HG03139 (cell line): ENCODE results near the gene STARD5.
"Not testable (repeated sequence)": the region's sequence is repeated elsewhere in the genome, so short reads cannot be mapped to it uniquely, and the experiment has no call there.

Experiments
- ATAC-seq: cut with Tn5 transposase; IDR thresholded peaks from one replicate; pipeline ENCODE4 v1.9.1; 2021; ENCODE audit not compliant: unreplicated experiment

The STARD5 gene

DNA sequence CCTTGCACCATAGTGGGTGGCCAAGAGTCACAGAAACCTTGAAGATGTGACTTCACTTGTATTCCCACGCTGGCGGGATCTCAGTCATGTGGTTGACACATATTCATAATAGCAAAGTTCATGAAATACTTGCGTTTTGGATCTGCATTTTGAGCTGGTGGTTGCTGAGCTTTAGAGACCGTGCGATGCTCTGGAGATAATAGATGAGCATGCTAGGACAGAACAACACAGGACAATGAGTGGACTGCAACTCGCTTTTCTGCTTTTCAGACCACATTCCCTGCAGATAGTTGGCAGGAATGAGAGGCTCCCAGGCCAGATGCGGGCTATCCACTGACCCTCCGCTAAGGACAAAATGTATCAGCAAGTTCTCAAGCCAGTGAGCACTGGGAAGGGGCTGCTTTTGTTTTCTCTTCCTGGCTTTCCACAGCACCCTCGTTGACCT is 13.8 kb upstream of the STARD5 start:
- no peak for ATAC-seq

DNA sequence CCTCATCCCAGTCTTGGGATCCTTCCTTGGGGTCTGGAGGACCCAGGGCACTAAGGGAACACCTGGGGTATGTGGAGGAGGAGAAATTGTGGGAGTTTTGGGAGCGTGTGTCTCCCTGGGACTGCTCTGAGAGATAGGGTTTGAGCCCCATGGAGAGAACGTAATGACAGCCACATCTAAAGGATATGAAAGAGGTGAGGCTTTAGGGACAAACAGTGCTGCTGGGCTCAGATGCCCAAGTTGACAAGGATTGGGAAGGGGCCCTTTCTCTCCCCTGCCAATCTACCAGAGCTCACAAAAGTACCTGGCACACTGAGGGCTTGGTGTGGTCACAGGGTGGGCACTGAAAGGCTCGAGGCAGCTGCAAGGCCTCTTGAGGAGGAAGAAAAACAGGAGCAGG is 13.3 kb upstream of the STARD5 start:
- ATAC-seq, result no peak

DNA sequence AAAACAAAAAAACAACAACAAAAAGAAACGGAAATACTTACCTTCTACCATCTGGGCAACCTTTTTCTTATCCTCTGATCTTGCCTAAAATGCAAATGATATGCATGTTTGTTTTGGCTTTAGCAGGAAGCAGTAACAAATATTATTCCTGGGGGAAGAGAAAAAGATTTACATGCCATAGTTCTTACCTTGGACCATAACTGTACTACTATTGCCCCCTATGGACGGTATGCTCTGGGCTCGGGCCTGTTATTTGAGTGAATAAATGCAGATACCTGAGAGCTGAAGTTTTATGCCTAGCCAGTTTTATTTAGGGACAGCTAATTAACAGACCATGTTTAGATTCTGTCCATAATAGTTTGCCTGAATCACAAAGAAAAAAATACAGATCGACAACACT is 12.6 kb upstream of the STARD5 start:
- ATAC-seq, result no peak

DNA sequence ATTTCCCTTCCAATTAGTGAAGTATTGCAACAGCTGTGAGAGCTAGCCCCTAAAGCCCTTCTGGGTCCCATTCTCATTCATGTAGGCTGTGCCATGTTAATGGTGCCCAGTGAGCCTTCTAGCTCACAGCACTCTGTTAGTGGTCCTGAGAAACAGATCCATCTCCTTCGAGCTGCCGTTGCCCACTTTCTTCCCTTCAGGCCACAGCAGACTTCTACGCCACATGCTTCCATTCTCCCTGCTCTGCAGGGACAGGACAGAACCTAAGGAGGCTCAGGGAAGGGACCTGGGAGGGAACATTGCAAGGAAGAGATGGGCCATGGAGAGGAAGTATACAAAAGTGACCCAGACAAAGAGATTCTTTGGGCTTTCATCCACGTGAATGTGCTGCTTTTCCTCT is 11.7 kb upstream of the STARD5 start:
- ATAC-seq, result no peak

DNA sequence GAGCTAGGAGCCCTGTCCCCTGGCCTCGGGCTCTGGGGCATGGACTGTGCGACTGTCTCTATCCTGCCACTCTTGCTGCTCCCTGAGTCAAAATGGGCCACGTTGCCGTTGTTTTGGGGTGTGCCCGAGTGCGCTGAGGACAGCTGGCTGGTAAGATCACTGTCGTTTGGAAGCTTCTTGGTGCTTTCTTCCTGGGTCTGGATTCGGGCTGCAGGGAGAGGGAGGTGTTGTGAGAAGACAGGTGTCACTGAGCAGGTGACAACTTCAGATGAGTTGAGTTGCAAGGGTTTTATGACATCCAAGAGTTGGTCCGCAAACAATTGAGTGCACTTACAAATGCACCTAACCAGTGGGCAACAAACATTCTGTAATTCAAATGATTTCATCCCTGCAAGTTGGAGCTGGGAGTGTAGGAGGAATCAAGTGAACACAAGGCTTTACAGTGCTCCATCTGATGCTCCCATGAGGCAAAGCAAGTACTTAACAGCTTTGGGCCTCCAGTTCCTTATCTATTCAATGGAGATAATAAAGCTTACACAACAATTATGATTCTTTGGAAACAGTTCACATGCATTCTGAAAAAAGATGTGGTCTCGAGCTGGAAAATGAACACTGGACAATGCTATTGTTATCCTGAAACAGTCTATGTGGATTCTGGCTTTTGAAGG is 11.0 kb upstream of the STARD5 start:
- no peak for ATAC-seq

DNA sequence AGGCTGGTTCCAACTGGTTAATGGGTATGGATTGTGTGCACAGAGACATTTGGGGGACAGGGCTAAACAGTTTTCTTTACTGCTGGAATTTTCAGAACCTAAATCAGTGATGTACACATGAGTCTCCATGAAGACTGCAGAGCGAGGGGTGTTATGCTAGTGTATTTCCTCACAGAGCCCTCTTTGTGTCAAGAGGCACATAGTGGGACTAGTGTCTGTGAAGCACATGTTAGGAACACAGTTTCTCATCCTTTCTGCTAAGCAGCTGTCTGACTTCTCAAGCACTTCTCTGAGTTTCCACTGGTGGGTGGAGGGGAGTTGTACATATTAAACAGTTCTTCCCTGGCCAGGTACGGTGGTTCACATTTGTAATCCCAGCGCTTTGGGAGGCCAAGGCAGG is 9.4 kb upstream of the STARD5 start:
- no peak for ATAC-seq

DNA sequence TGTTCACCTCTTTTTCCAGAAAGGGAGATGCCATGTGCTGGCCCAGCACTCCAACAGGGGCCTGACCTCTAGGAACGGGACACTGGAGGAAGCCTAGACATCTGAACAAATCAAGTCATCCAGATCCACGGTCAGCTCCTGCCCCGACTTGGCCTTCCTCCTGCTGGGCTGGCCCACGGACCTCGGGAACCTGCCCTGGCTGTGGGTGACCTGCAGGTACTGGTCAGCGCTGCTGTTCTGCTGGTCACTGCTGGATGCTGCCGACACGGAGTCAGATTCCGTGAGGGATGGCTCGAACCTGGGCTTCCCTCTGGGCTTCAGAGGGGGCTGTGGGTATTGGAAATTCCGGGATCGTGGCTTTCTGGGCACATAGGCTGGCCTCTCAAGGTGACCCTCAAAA is 8.4 kb upstream of the STARD5 start:
- no peak for ATAC-seq

DNA sequence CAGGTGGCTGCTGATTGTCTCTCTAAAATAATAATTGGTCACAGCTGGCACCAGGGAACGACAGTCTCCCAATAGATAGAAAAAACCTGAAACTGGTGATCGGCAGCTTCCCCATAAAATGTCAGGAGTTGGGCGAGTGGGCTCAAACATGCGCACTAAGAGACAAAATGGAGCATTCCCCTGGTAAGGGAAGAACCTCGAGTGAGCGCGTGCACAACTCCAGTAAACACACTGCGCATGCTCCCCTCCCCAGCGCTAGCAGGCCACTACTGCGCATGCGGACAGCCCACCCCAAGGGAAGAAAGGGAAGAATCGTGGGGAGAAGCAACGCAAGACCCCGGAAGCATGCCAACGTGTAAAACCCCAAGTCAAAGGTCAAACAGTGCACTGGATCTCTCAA is 7.7 kb upstream of the STARD5 start:
- no peak for ATAC-seq

DNA sequence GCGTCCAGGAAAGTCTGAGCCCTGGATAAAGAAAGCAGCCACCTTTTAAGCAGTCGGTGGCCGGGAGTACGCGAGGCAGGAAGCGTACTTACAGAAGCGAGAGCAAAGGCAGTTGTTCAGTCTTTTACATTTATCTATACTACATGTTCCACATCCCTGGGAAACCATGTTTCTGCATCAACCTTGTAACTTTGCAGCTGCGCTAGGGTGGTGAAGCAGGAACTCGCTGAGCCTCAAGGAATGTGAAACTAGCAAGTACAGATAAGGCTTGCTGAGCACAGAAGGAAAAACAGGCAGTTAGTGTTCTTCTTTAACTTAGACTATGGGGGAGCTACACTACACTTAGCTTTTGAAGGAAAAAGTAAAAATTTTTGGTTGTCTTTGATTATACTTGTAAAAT is 7.2 kb upstream of the STARD5 start:
- ATAC-seq, result not testable (repeated sequence)

DNA sequence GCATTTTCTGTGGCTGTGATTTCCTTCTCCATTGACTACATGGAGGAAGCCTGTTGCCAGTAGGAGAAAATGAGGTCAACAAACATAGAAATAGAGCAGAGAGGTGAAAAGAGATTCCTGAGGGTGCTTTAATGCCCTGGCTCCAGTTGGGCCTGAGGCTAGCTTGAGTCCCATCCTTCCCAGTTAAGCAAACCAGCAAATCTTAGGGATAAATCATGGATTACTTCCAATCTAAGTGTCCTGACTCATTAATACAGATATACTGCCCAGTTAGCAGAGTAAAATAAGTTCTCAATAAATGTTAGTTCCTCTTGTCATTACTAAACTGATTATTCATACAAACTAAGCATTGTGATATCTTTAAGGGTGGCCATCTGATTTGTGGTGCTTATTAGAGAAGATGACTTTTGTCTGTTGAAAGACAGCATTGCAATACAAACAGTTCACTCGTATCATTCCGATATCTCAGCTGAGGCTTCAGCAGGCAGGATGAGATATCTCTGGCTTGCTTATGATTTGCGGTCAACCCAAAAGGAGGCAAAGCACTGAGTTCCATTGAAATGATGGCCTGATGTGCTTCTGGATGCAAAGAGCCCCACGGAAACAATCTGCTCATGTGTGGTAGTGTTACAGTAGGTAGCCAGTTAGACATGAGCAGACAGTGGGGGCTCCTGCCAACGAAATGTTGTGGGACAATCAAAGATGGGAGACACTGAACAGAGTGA is 6.6 kb upstream of the STARD5 start:
- no peak for ATAC-seq

DNA sequence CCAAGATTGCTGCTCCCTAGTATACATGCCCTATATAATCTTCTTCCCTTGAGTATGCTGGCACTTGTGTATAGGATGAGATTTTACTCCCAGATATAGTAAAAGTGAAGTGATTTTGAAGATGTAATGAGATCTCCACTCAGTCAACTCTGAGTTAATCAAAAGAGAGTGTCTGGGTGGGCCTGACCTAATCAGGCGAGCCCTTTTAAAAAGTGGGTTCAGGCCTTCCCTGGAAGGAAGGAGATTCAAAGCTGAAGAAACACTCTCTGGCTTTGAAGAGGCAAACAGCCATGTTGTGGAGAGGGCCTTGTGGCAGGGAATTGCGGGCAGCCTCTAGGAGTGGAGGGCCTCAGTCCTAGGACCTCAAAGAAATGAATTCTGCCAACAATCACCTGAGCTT is 5.5 kb upstream of the STARD5 start:
- ATAC-seq, result no peak

DNA sequence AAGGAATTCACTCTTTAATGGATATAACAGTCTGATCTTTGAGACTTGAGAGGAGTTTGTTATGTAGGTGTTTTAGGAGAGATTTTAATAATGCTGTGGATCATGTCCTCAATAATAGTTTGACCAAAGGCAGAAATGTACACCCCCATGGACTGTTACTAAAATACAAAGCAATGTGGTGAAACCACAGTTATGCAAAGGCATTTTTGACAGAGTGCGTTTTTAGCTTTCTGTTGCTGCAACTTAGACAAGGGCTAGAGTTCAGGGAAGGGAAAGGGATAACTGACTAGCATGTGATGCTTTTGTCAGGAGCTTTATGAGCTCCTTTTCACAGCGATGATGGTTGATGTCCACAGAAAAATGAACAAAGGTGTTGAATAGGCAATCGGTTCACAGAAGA is 3.6 kb upstream of the STARD5 start:
- ATAC-seq, result no peak

DNA sequence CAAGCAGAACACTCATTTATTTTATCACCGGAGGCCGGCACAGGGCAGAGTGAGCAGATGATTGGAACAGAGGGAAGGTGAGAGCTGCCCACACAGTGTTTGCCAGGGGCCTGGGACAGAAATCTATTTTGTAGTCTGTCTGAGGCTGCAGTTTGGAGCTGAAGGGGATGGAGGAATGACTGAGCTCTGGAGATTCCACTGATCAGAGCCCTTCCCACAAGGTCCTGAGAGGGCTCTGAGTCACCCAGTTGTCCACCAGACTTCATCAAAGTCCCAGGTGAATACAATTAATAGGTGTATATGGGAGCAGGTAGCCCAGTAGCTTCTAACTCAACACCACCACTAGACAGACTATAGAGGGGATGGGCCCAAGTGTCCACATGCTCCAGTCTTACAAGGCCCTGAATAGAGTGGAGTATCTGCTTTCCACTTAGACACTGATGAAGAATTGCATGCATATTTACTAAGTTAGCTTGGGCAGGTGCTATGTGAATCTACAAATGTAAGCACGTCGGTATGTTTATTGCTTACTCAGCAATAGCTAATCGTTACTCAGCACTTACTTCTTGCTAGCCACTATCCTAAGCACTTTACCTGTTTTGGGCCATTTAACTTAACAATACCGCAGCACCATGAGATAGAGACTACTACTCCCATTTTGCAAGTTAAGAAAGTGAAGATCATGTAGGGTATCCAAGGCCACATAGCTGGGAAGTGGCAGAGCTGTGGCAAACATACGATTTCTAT is 2.7 kb upstream of the STARD5 start:
- no peak for ATAC-seq

DNA sequence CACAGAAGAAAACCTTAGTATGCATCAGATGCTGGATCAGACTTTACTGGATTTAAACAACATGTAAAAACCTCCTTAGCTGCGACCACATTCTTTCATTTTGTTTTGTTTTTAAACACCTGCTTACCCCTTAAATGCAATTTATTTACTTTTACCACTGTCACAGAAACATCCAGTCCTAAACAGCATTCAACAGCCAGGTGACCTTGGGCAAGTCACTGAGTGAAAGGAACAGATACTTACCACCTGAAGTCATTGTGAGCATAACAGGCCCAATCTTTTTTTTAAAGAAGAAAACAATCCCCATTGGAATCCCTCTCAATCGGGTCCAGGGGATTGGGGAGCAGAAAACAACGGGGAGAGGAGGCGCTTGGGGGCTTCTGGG is 390 bp downstream of the STARD5 start:
- peak; percentile 1 for ATAC-seq

DNA sequence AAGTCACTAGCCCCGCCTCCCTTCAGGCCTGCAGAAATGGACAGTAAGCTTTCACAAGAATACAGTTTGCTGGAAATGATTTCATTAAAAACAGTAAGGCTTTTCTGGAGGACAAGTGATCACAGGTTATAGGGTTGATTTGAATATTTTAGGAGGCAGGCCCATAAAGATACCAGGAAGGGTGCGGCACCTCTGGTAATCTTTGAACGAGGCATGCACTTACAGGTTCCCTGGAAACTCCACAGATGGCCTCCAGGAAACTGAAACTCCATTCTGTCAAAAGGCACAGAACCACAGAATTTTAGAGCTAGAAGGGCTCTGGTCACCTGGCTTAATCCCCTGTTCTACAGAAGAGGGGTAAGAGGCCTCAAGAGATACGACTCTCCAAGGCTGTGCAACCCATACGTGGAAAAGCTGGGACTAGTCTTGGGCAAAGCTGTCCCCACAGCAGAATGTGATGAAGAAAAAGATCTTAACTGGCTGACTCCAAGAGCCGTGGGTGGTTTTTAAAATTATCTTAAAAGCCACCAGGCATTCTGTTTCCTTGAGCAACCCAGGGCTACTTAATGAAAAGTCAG is 1.2 kb downstream of the STARD5 start:
- ATAC-seq, result no peak

DNA sequence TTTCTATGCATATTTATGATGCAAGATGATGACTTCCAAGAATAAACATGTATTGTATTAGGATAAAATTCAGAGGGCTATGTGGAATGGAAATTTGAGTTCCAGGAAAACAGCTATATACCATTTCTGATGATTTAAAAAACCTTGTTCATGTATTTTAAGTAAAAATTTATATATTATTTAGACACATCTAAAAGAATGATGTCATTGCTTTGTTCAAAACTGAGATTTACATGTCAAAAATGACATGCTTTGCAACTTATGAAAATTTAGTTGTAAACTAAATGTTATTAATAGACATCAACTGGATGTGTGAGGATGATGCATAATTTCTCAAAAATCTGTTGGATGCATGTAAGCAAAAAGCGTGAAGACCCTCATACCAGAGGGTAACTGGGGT is 2.3 kb downstream of the STARD5 start:
- no peak for ATAC-seq

DNA sequence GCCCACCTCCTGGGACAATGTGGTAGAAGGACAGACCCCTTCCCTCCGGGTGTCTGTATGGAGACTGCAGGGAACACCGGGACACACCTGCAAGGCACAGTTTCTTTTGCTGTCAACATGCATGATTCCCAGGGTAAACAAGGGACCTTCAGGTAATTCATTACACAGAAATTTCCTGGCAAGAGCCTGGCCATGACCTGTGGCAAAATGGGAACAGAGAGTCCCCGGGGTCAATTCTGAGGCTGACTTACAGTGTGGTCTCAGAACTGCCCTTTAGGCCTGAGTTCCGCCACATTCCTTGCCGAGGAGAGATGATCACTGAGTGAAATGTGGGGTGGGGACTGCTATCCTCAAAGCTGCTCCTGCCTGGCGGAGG is 6.3 kb downstream of the STARD5 start:
- no peak for ATAC-seq

DNA sequence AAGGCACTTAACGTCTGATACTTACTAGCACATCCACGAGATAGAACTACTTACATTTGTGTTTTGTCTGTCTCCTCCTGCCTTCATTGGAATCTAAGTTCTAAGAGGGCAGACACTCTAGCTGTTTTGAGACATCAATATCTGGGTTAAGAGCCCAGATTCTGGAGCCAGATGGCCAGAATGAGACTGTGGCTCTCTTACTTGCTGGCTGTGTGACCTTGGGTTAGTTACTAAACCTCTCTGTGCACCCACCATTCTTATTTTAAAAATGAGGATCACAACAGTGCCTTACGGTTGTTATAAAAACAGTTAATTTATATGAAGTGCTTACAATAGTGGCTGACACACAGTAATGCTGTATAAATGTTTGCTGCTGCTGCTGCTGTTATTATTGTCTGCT is 7.7 kb downstream of the STARD5 start:
- no peak for ATAC-seq

DNA sequence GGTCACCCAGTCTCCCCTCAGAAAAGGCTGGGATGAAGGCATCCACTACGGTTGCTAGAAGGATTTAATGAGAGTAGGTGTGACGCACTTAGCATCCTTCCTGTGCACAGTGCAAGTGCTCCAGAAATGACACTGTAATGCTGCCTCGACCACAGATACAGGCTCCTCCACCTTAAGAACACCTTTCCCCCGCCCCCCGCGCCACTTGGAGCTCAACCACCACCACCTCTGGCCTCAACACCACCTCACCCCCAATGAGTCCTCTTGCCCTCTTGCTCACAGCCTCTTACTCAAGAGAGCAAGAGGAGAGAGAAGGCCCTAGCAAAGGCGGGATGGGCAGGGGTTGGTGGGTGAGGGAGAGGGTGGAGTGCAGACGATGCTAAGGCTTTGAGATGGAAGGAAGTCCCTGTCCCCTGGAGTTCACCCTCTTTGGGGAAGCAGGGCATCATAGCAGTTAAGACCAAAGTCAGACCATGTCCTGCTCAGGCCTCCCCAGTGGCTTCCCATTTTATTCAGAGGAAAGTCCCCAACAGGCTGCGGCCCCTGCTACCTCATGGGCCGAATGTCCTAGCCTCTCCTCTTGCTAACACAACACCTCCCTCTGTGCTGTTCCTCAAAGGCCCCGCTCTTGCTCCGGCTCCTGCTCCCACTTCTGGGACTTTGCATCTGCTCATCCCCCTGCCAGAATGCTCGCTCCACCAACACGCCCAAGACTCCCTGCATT is 8.3 kb downstream of the STARD5 start:
- no peak for ATAC-seq

DNA sequence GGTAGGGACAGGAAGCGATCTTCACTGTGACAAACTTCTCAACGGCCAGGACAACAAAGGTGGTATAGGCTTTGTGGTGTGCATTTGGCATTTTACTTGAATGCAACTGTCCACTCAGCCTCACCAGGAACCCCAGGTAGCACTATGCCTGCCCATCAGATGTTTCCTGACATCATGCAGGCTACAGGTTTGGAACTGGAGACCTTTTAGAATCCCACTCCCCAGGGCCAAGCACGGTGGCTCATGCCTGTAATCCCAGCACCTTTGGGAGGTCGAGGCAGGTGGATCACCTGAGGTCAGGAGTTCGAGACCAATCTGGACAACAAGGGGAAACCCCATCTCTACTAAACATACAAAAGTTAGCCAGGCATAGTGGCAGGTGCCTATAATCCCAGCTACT is 9.6 kb downstream of the STARD5 start:
- no peak for ATAC-seq

DNA sequence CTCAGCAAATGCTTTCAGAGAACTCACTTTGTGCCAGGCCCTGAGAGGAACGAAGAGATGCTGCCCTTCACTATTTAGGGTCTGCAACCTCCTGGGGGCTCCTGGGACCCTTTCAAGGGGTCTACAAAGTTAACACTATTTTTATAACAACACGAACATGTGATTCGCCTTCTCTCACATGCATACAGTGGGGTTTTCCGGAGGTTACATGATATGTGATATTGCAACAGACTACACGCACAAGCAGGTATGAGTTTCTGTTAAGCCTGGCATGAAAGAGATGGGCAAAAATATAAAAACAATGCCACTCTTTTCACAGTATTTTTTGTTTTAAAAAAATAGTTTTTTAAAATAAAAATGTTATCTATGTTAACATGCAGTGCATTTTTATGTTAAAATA is 10.3 kb downstream of the STARD5 start:
- ATAC-seq, result no peak
